ENCODE results near the gene FXYD5. TPM values are rescaled to one million over a fixed set of nuclear protein-coding genes. Genes with fewer than 3 reads are reported as not detected.

FXYD5 gene
- total RNA-seq, 3 donors from 2014 or later = 363 to 466 (median 421) TPM

- Mint-ChIP-seq H3K27me3 (ENCODE audit: low read depth) (no peaks in the 10 kb centered on the region), H3K36me3 (ENCODE audit: insufficient read depth) (peaks cover 64% of the 10 kb centered on the region), H3K9me3 (peaks cover 17% of the 10 kb centered on the region), H3K4me1 (ENCODE audit: low read depth) (peaks cover 47% of the 10 kb centered on the region), H3K4me3 (no peak overlapping the region)
- ATAC-seq (no peak), DNase-seq (no peak)
These were observed 11.8 kb downstream of the FXYD5 start for GRCh38 chr19:35166100-35167063.

DNA sequence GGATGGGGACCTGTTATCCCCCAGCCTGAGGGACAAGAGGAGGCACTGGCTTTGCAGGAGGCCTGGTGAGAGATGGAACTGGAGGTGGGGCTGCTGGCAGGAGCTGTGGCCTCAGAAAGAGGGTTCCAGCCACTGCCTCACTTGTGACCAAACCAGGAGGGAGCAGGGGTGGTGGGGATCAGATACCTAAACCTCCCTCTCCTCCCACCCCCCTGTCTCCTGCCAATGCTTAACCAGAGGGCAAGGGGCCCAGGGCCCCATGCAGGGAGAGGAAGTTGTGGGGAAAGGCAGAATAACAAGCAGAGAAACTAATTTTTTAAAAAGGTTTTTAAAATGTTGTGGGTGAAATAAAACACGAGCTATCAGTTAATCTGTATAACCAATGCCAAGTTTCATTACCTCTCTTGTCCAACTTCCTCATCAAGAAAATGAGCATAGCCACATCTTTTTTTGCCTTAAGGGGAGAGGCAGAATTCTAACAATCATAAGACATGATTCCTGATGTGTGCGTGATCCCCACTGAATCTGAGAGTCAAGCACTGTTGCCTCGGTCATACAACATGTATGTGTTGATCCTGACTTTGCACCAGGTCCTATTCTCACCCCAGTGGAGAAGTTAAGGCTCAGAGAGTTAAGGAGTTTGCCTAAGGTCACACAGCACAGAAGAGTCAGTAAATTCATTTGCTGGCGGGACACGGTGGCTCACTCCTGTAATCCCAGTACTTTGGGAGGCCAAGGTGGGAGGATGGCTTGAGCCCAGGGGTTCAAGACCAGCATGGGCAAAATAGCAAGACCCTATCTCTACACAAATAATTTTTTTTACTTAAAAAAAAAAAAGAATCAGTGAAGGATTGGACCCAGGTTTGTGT lies 12.9 kb downstream of the FXYD5 start:
- Mint-ChIP-seq H3K4me1 (ENCODE audit: low read depth) (peaks cover 41% of the 10 kb centered on the region), H3K4me3 (no peak overlapping the region), H3K36me3 (ENCODE audit: insufficient read depth) (peaks cover 55% of the 10 kb centered on the region), H3K9me3 (peaks cover 13% of the 10 kb centered on the region), H3K27me3 (ENCODE audit: low read depth) (no peaks in the 10 kb centered on the region)
- ATAC-seq = no peak
- DNase-seq = no peak

- Mint-ChIP-seq H3K4me3 (no peak overlapping the region), H3K36me3 (ENCODE audit: insufficient read depth) (peaks cover 48% of the 10 kb centered on the region), H3K27me3 (ENCODE audit: low read depth) (no peaks in the 10 kb centered on the region), H3K9me3 (peaks cover 13% of the 10 kb centered on the region), H3K4me1 (ENCODE audit: low read depth) (peaks cover 39% of the 10 kb centered on the region)
- no peak for DNase-seq
- ATAC-seq = no peak
These were observed 13.7 kb downstream of the FXYD5 start for GRCh38 chr19:35168196-35168595.

DNA sequence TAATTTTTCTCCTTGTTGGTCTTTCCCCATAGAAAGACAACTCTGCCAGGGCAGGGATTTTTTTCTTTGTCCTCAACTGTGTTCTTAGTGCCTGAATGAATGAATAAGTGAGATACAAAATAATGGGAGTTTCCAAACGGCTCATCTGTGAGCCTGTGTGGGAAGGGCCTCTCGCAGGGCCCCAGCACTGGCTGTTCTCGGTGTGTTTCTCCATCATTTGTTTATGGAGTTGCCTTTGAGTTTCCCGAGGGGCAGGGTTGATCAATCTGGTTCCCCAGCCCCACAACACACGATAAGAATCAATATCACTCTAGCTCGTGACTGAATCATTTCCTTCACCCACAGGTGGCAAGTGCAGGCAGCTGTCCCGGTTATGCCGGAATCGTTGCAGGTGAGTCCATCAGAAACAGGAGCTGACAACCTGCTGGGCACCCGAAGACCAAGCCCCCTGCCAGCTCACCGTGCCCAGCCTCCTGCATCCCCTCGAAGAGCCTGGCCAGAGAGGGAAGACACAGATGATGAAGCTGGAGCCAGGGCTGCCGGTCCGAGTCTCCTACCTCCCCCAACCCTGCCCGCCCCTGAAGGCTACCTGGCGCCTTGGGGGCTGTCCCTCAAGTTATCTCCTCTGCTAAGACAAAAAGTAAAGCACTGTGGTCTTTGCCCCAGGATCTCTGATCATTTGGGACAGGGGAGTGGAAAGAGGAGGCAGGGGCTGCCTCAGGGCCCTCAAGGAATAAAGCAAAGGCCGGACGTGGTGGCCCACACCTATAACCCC lies 14.9 kb downstream of the FXYD5 start:
- H3K9me3 Mint-ChIP-seq = peaks cover 13% of the 10 kb centered on the region
- DNase-seq (no peak), ATAC-seq (peak; percentile 23 to 51)
- no peaks in the 10 kb centered on the region for H3K27me3 Mint-ChIP-seq (ENCODE audit: low read depth)
- peaks cover 37% of the 10 kb centered on the region for H3K36me3 Mint-ChIP-seq (ENCODE audit: insufficient read depth)
- H3K4me1 Mint-ChIP-seq (ENCODE audit: low read depth) = peaks cover 36% of the 10 kb centered on the region
- no peak overlapping the region for H3K4me3 Mint-ChIP-seq

DNA sequence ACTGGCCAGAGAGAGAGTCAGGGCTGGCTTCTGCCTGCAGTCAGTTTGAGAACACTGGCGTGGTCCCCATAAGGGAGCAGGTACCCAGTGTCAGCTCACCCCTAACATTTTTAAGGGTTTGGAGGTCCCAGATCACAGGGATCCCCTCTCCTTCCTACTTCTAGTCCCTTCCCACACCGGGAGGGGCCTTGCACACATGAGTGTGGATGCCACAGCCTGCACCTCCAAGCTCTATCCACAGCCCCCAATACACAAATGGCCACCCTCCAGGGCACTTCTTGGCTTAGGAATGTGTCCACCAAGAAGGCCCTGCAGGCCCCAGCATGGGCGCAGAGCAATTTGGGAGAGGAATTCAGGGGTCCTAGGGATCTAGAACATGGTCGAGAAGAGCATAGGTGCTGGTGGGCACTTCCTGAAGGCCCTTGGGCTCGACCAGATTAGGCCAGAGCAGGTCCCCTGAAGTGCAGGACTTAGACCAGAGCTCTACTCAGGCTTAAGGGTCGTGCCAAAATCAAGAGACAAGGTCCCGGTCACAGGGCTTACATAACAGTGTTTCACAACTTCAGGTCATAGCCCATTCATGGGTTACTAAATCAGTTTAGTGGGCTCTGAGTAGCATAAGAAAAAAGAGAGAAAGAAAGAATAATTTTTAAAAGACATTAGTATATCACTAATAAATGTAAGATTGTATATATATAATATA lies 16.0 kb downstream of the FXYD5 start:
- Mint-ChIP-seq H3K36me3 (ENCODE audit: insufficient read depth) (peaks cover 30% of the 10 kb centered on the region), H3K9me3 (peaks cover 11% of the 10 kb centered on the region), H3K27me3 (ENCODE audit: low read depth) (no peaks in the 10 kb centered on the region), H3K4me3 (no peak overlapping the region), H3K4me1 (ENCODE audit: low read depth) (peaks cover 42% of the 10 kb centered on the region)
- no peak for DNase-seq
- ATAC-seq = no peak

DNA sequence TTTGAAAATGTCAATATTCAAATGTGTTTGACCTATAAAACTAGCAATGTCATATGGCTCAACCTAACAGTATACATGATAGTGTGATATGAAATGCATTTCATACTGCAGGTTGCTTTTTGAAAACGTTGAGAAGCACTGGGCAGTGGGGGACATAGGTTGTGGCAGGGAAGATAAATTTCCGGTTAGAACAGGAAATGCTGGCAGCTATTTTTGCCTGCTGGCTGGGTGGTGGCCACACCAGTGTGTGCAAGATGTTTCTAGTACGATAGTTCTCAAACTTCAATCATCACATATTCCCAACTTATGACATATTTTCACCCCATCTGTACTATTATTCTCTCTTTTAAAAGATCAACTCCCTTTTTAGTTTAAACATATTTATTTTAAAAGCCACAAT lies 17.2 kb downstream of the FXYD5 start:
- DNase-seq (no peak), ATAC-seq (no peak)
- H3K36me3 Mint-ChIP-seq (ENCODE audit: insufficient read depth) = peaks cover 18% of the 10 kb centered on the region
- peaks cover 42% of the 10 kb centered on the region for H3K4me1 Mint-ChIP-seq (ENCODE audit: low read depth)
- no peaks in the 10 kb centered on the region for H3K27me3 Mint-ChIP-seq (ENCODE audit: low read depth)
- no peak overlapping the region for H3K4me3 Mint-ChIP-seq
- H3K9me3 Mint-ChIP-seq = no peaks in the 10 kb centered on the region

GRCh38 chr19:35174226-35174625 lies 19.7 kb downstream of the FXYD5 start:
- H3K27me3 Mint-ChIP-seq (ENCODE audit: low read depth) = no peaks in the 10 kb centered on the region
- no peaks in the 10 kb centered on the region for H3K9me3 Mint-ChIP-seq
- DNase-seq (no peak), ATAC-seq (no peak)
- peaks cover 35% of the 10 kb centered on the region for H3K4me1 Mint-ChIP-seq (ENCODE audit: low read depth)
- no peak overlapping the region for H3K4me3 Mint-ChIP-seq
- peaks cover 8% of the 10 kb centered on the region for H3K36me3 Mint-ChIP-seq (ENCODE audit: insufficient read depth)

GRCh38 chr19:35176181-35176570 lies 21.6 kb downstream of the FXYD5 start:
- peaks cover 52% of the 10 kb centered on the region for H3K4me1 Mint-ChIP-seq (ENCODE audit: low read depth)
- ATAC-seq = no peak
- no peaks in the 10 kb centered on the region for H3K27me3 Mint-ChIP-seq (ENCODE audit: low read depth)
- H3K36me3 Mint-ChIP-seq (ENCODE audit: insufficient read depth) = peaks cover 3% of the 10 kb centered on the region
- no peaks in the 10 kb centered on the region for H3K9me3 Mint-ChIP-seq
- no peak for DNase-seq
- no peak overlapping the region for H3K4me3 Mint-ChIP-seq

- H3K36me3 Mint-ChIP-seq (ENCODE audit: insufficient read depth) = peaks cover 3% of the 10 kb centered on the region
- DNase-seq (no peak), ATAC-seq (no peak)
- no peaks in the 10 kb centered on the region for H3K9me3 Mint-ChIP-seq
- H3K4me3 Mint-ChIP-seq = no peak overlapping the region
- H3K4me1 Mint-ChIP-seq (ENCODE audit: low read depth) = peaks cover 53% of the 10 kb centered on the region
- H3K27me3 Mint-ChIP-seq (ENCODE audit: low read depth) = no peaks in the 10 kb centered on the region
These were observed 23.1 kb downstream of the FXYD5 start for GRCh38 chr19:35177377-35178274.

DNA sequence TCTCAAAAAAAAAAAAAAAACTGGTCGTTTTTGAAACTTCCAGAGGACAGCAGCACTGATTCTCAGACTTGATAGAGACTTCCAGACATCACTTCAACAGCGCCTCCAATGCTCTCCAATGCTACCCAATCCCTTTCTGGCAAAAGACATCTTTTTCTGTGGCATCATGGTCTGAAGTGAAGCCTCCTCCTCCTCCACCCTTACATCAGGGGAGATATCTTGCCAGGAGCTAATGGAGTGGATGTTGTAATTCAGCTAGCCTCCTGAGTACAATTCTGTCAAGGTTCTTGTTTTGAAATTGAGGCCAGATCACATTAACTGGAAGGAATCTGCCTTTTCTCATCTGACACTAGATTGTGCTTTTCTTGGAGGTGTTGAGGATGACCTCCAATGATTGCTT lies 24.2 kb downstream of the FXYD5 start:
- Mint-ChIP-seq H3K27me3 (ENCODE audit: low read depth) (no peaks in the 10 kb centered on the region), H3K9me3 (no peaks in the 10 kb centered on the region), H3K4me1 (ENCODE audit: low read depth) (peaks cover 53% of the 10 kb centered on the region), H3K36me3 (ENCODE audit: insufficient read depth) (peaks cover 3% of the 10 kb centered on the region), H3K4me3 (no peak overlapping the region)
- DNase-seq (no peak), ATAC-seq (no peak)

DNA sequence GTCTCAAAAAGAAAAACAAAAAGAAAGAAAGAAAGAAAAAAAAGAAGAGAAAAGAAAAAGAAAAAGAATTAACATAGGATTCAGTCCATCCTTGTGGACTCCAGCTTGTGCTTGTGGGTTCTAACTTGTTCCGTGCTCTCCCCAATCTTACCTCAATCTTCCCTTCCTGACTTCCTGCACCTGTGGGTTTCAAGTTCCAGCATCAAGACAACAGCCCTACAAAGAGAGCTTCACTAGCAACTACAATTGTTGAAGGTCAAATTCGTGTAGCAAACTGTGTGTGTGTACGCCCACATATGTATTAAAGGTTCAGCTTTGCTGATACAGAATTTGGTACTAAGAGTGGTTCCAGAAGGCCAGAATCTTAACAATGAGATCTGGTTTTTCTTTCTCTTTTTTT lies 25.3 kb downstream of the FXYD5 start:
- Mint-ChIP-seq H3K27me3 (ENCODE audit: low read depth) (no peaks in the 10 kb centered on the region), H3K36me3 (ENCODE audit: insufficient read depth) (peaks cover 3% of the 10 kb centered on the region), H3K4me3 (no peak overlapping the region), H3K4me1 (ENCODE audit: low read depth) (peaks cover 55% of the 10 kb centered on the region), H3K9me3 (peaks cover 8% of the 10 kb centered on the region)
- no peak for DNase-seq
- no peak for ATAC-seq

GRCh38 chr19:35181387-35181786 lies 26.9 kb downstream of the FXYD5 start:
- no peak for ATAC-seq
- no peaks in the 10 kb centered on the region for H3K36me3 Mint-ChIP-seq (ENCODE audit: insufficient read depth)
- DNase-seq = no peak
- H3K27me3 Mint-ChIP-seq (ENCODE audit: low read depth) = no peaks in the 10 kb centered on the region
- peaks cover 8% of the 10 kb centered on the region for H3K9me3 Mint-ChIP-seq
- peaks cover 39% of the 10 kb centered on the region for H3K4me1 Mint-ChIP-seq (ENCODE audit: low read depth)
- H3K4me3 Mint-ChIP-seq = no peak overlapping the region

DNA sequence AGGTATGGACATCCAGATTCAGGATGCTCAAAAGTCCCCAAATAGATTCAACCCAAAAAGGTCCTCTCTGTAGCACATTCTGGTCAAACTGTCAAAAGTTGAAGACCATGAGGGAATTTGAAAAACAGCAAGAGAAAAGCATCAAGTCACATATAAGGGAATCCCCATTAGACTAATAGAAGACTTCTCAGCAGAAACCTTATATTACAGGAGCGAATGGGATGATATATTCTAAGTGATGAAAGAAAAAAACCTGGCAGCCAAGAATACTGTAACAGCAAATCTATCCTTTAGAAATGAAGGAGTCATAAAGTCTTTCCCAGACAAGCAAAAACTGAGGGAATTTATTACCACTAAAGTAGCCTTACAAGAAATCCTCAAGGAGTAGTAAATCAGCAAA lies 29.7 kb downstream of the FXYD5 start:
- no peak for ATAC-seq
- H3K27me3 Mint-ChIP-seq (ENCODE audit: low read depth) = no peaks in the 10 kb centered on the region
- peaks cover 12% of the 10 kb centered on the region for H3K9me3 Mint-ChIP-seq
- no peak overlapping the region for H3K4me3 Mint-ChIP-seq
- no peak for DNase-seq
- H3K4me1 Mint-ChIP-seq (ENCODE audit: low read depth) = peaks cover 24% of the 10 kb centered on the region
- H3K36me3 Mint-ChIP-seq (ENCODE audit: insufficient read depth) = no peaks in the 10 kb centered on the region

All from activated T-cell treated with anti-CD3 and anti-CD28 coated beads, Interleukin-2, amount 50 U/mL, for 4 hours (primary cell).